Keratinocyte (primary cell): Measurements from ENCODE around the gene CCDC69. TPM values are rescaled to one million over a fixed set of nuclear protein-coding genes. Genes with fewer than 3 reads are reported as not detected.

Source experiments
- DNase-seq: peaks from one replicate; pipeline ENCODE4 v3.0.0-alpha.2; 2011; ENCODE audit warnings: low read depth, missing footprints, low spot score
- FAIRE-seq: peaks from 2 replicates; lab custom pipeline; 2011; peaks lifted over from hg19 to GRCh38; lab: Jason Lieb, UNC
- H2AFZ ChIP-seq: 2 replicates; pipeline ENCODE4 v1.6.0; 2012; ENCODE audit warnings: low read length, control low read depth, inconsistent platforms; ENCODE audit not compliant: control insufficient read depth
- H3K27ac ChIP-seq: 2 replicates; pipeline ENCODE4 v1.5.1; 2011; ENCODE audit warnings: low read length; ENCODE audit not compliant: control insufficient read depth, insufficient read depth
- H3K27me3 ChIP-seq: 3 replicates; pipeline ENCODE4 v1.6.0; 2011; ENCODE audit warnings: low read length; ENCODE audit not compliant: control insufficient read depth, insufficient read depth; ENCODE audit errors: extremely low read depth
- H3K36me3 ChIP-seq, 2 experiments: 2 replicates in 1 of 2; 3 replicates in 1 of 2; pipeline ENCODE4 v1.5.1; 2011; ENCODE audit warnings: low read length in 2 of 2, mild to moderate bottlenecking in 1 of 2; ENCODE audit not compliant: control insufficient read depth in 2 of 2, insufficient read depth in 2 of 2; ENCODE audit errors: extremely low read depth in 1 of 2
- H3K4me1 ChIP-seq: 3 replicates; pipeline ENCODE4 v1.5.1; 2011; ENCODE audit warnings: low read length; ENCODE audit not compliant: control insufficient read depth, insufficient read depth; ENCODE audit errors: extremely low read depth
- H3K4me2 ChIP-seq: 3 replicates; pipeline ENCODE4 v1.6.0; 2011; ENCODE audit warnings: low read depth, low read length; ENCODE audit not compliant: control insufficient read depth, insufficient read depth; ENCODE audit errors: extremely low read depth
- H3K4me3 ChIP-seq, 3 experiments: fragments of 200-600 bp in 1 of 3; sonication (generic) in 1 of 3; 2 replicates in 2 of 3; 3 replicates in 1 of 3; pipeline ENCODE4 v1.5.1; 2011 to 2016; ENCODE audit warnings: low read length in 3 of 3, mild to moderate bottlenecking in 3 of 3, control low read depth in 2 of 3, inconsistent platforms in 1 of 3, low read depth in 1 of 3, mixed read lengths in 1 of 3, mixed run types in 1 of 3, moderate library complexity in 1 of 3; ENCODE audit not compliant: control insufficient read depth in 2 of 3, insufficient read depth in 2 of 3; ENCODE audit errors: extremely low read depth in 1 of 3
- H3K79me2 ChIP-seq: 2 replicates; pipeline ENCODE4 v1.6.0; 2012; ENCODE audit warnings: low read length; ENCODE audit not compliant: control insufficient read depth, insufficient read depth
- H3K9ac ChIP-seq: 3 replicates; pipeline ENCODE4 v1.6.0; 2011; ENCODE audit warnings: low read length; ENCODE audit not compliant: control insufficient read depth, insufficient read depth; ENCODE audit errors: extremely low read depth
- H3K9me1 ChIP-seq: 3 replicates; pipeline ENCODE4 v1.6.0; 2011; ENCODE audit warnings: low read length; ENCODE audit not compliant: control insufficient read depth, insufficient read depth; ENCODE audit errors: extremely low read depth
- H3K9me3 ChIP-seq: 2 replicates; pipeline ENCODE4 v1.5.1; 2012; ENCODE audit warnings: low read depth, low read length; ENCODE audit not compliant: control insufficient read depth
- H4K20me1 ChIP-seq: 3 replicates; pipeline ENCODE4 v1.6.0; 2011; ENCODE audit warnings: low read length; ENCODE audit not compliant: control insufficient read depth, insufficient read depth; ENCODE audit errors: extremely low read depth
- CTCF ChIP-seq, 3 experiments: IDR thresholded peaks in 1 of 3; conservative IDR thresholded peaks in 1 of 3; optimal IDR thresholded peaks in 1 of 3; 2 replicates in 2 of 3; 3 replicates in 1 of 3; pipeline versions ENCODE3 to v1.5.1; 2011; ENCODE audit warnings: low read length in 3 of 3, mild to moderate bottlenecking in 3 of 3, moderate library complexity in 2 of 3, control low read depth in 1 of 3, inconsistent platforms in 1 of 3; ENCODE audit not compliant: insufficient read depth in 2 of 3; ENCODE audit errors: extremely low read depth in 1 of 3
- EZH2 ChIP-seq: IDR thresholded peaks from one replicate; pipeline ENCODE4 v1.6.1; 2012; ENCODE audit warnings: inconsistent platforms, mild to moderate bottlenecking, low read length, moderate library complexity
- dilution Hi-C: fragments of 300-500 bp; cut with MboI; formaldehyde crosslinking; loops from one replicate; pipeline ENCODE4 v1.7.0; 2020; ENCODE audit warnings: low sequenced_read_pairs; ENCODE audit not compliant: extremely low pct_ligation_motif_present
- polyA plus RNA-seq, 5 experiments: library from polyadenylated mRNA; depleted of rRNA in 3 of 5; stranded (reverse) in 3 of 5; stranded (forward) in 1 of 5; unstranded in 1 of 5; fragments of >200 nt; gene quantifications; 1 replicate in 1 of 5; 2 replicates in 3 of 5; 3 replicates in 1 of 5; pipeline versions ENCODE4 v1.2.1 to v1.2.3, GENCODE V29; 2011 to 2012; ENCODE audit warnings: missing spikeins in 2 of 5, low read depth in 1 of 5, low replicate concordance in 1 of 5

CCDC69 gene
- polyA plus RNA-seq, 1 donor (not counting 4 experiments of a cell fraction or from before 2014, with no cell fraction given), result 4.1 TPM

- Histone ChIP-seq H3K4me3 (no peak overlapping the region), H3K9me3 (no peaks in the 10 kb centered on the region), H3K36me3 (no peaks in the 10 kb centered on the region), H4K20me1 (no peaks in the 10 kb centered on the region), H3K9ac (no peak overlapping the region), H3K79me2 (no peaks in the 10 kb centered on the region), H3K9me1 (no peaks in the 10 kb centered on the region), H3K4me2 (no peak overlapping the region), H2AFZ (no peak overlapping the region), H3K27me3 (no peaks in the 10 kb centered on the region), H3K27ac (no peak overlapping the region), H3K4me1 (no peaks in the 10 kb centered on the region)
- dilution Hi-C loops, result no loop called here
- FAIRE-seq (no peak), DNase-seq (no peak)
- TF ChIP-seq CTCF (optimal IDR thresholded peaks at IDR 0.05 in 1 of 3, IDR thresholded peaks at IDR 0.05 in 1 of 3, conservative IDR thresholded peaks at IDR 0.05 in 1 of 3; ENCODE audit: extremely low read depth in 1 of 3, insufficient read depth in 2 of 3, low read length in 3 of 3) (no peak), EZH2 (no peak)
Observed at GRCh38 chr5:151228986-151229385, 5.1 kb upstream of the CCDC69 start.

GRCh38 chr5:151227918-151228447, 4.1 kb upstream of the CCDC69 start:
- no peak for FAIRE-seq
- dilution Hi-C loops, result no loop called here

More at GRCh38 chr5:151227918-151228447, 4.1 kb upstream of the CCDC69 start:
- H3K79me2 ChIP-seq, result no peaks in the 10 kb centered on the region
- no peak overlapping the region for H2AFZ ChIP-seq
- no peak for TF ChIP-seq CTCF (optimal IDR thresholded peaks at IDR 0.05 in 1 of 3, IDR thresholded peaks at IDR 0.05 in 1 of 3, conservative IDR thresholded peaks at IDR 0.05 in 1 of 3; ENCODE audit: extremely low read depth in 1 of 3, insufficient read depth in 2 of 3, low read length in 3 of 3)
- no peak for TF ChIP-seq EZH2
- H3K27me3 ChIP-seq, result no peaks in the 10 kb centered on the region
- H3K36me3 ChIP-seq, result no peaks in the 10 kb centered on the region
- H3K27ac ChIP-seq, result no peak overlapping the region
- H3K4me3 ChIP-seq, result no peak overlapping the region
- H3K4me1 ChIP-seq, result peaks cover 4% of the 10 kb centered on the region
- DNase-seq, result no peak
- no peaks in the 10 kb centered on the region for H3K9me1 ChIP-seq
- H4K20me1 ChIP-seq, result no peaks in the 10 kb centered on the region
- no peak overlapping the region for H3K4me2 ChIP-seq
- no peaks in the 10 kb centered on the region for H3K9me3 ChIP-seq
- H3K9ac ChIP-seq, result no peak overlapping the region
